B cell (primary cell): ENCODE measurements around the gene TNNI3K. TPM values are rescaled to one million over a fixed set of nuclear protein-coding genes. Genes with fewer than 3 reads are reported as not detected.

ENCODE experiments used
- ATAC-seq: fragments of 200-7000 bp; cut with Tn5 transposase; one replicate; pipeline ENCODE4 v1.10.0; 2021; ENCODE audit warnings: low read depth, mild to moderate bottlenecking, moderate number of reproducible peaks, moderate library complexity
- CTCF ChIA-PET: fragments of 350-600 bp; sonication (Branson Sonifier 250); formaldehyde crosslinking; loops from one replicate; lab custom pipeline; 2021; ENCODE audit warnings: antibody characterized with exemption, inconsistent platforms; lab: Charles Lee
- POLR2A ChIA-PET: fragments of 350-600 bp; sonication (Branson Sonifier 250); formaldehyde crosslinking; loops from one replicate; lab custom pipeline; 2021; ENCODE audit warnings: antibody characterized with exemption; lab: Charles Lee
- DNase-seq: peaks from one replicate; pipeline ENCODE4 v3.0.0; 2013
- H2AFZ ChIP-seq: 2 replicates; pipeline ENCODE4 v1.6.1; 2012; ENCODE audit warnings: mild to moderate bottlenecking, low read depth, low read length; ENCODE audit not compliant: insufficient read depth, poor library complexity, severe bottlenecking
- H3K27ac ChIP-seq, 2 donors: 1 replicate in 1 of 2; 2 replicates in 1 of 2; pipeline ENCODE4 v1.5.1; 2012 to 2013; ENCODE audit warnings: low read length in 2 of 2, mild to moderate bottlenecking in 2 of 2, moderate library complexity in 1 of 2
- H3K27me3 ChIP-seq, 4 experiments: fragments of 200-600 bp in 1 of 4; sonication (generic) in 1 of 4; replicated peaks in 1 of 4; 1 replicate in 2 of 4; 2 replicates in 2 of 4; pipeline versions ENCODE4 v1.6.1 to v1.7.0; 2013 to 2016; ENCODE audit warnings: low read length in 3 of 4, mild to moderate bottlenecking in 2 of 4, mixed read lengths in 1 of 4, moderate library complexity in 1 of 4; ENCODE audit not compliant: insufficient read depth in 4 of 4, control insufficient read depth in 3 of 4; ENCODE audit errors: control extremely low read depth in 1 of 4
- H3K36me3 ChIP-seq, 2 experiments: replicated peaks in 1 of 2; 1 replicate in 1 of 2; 2 replicates in 1 of 2; pipeline versions ENCODE4 v1.6.1 to v1.7.1; 2013; ENCODE audit warnings: low read length in 1 of 2; ENCODE audit not compliant: insufficient read depth in 2 of 2, control insufficient read depth in 1 of 2; ENCODE audit errors: control extremely low read depth in 1 of 2, extremely low read depth in 1 of 2
- H3K4me1 ChIP-seq, 2 donors: fragments of 200-600 bp in 1 of 2; sonication (generic) in 1 of 2; 1 replicate in 1 of 2; 2 replicates in 1 of 2; pipeline versions ENCODE4 v1.5.1 to v1.6.1; 2013 to 2017; ENCODE audit warnings: low read length in 2 of 2; ENCODE audit not compliant: control insufficient read depth in 2 of 2, insufficient read depth in 2 of 2
- H3K4me2 ChIP-seq: replicated peaks from 2 replicates; pipeline ENCODE3; 2012; ENCODE audit warnings: mild to moderate bottlenecking, low read depth, low read length; ENCODE audit not compliant: poor library complexity, severe bottlenecking
- H3K4me3 ChIP-seq, 5 experiments: fragments of 200-600 bp in 1 of 5; sonication (generic) in 1 of 5; 1 replicate in 3 of 5; 2 replicates in 2 of 5; pipeline versions ENCODE4 v1.5.1 to v1.7.0; 2011 to 2016; ENCODE audit warnings: low read length in 4 of 5, mild to moderate bottlenecking in 4 of 5, low read depth in 2 of 5, control low read depth in 1 of 5, moderate library complexity in 1 of 5; ENCODE audit not compliant: insufficient read depth in 1 of 5; ENCODE audit errors: control extremely low read depth in 1 of 5, extremely low read depth in 1 of 5
- H3K79me2 ChIP-seq: fragments of 200-600 bp; sonication (generic); one replicate; pipeline ENCODE4 v1.6.0; 2016; ENCODE audit warnings: low read length; ENCODE audit not compliant: control insufficient read depth, insufficient read depth
- H3K9ac ChIP-seq: fragments of 200-600 bp; sonication (generic); 2 replicates; pipeline ENCODE4 v1.6.1; 2017; ENCODE audit warnings: mild to moderate bottlenecking, low read length, moderate library complexity
- H3K9me3 ChIP-seq, 3 donors: one replicate each; pipeline versions ENCODE4 v1.6.1 to v1.7.1; 2013; ENCODE audit warnings: low read length in 2 of 3; ENCODE audit not compliant: control insufficient read depth in 2 of 3, insufficient read depth in 1 of 3; ENCODE audit errors: control extremely low read depth in 1 of 3
- H4K20me1 ChIP-seq: 2 replicates; pipeline ENCODE4 v1.6.0; 2012; ENCODE audit warnings: mild to moderate bottlenecking, low read length; ENCODE audit not compliant: insufficient read depth, control insufficient read depth, poor library complexity, severe bottlenecking
- H3K27ac Mint-ChIP-seq: one replicate; pipeline ENCODE4 v1.8.0; 2021; ENCODE audit warnings: mixed read lengths
- H3K27me3 Mint-ChIP-seq: one replicate; pipeline ENCODE4 v1.8.0; 2021; ENCODE audit warnings: mixed read lengths
- H3K4me1 Mint-ChIP-seq: one replicate; pipeline ENCODE4 v1.8.0; 2021; ENCODE audit warnings: mixed read lengths
- H3K4me3 Mint-ChIP-seq: one replicate; pipeline ENCODE4 v1.8.0; 2021; ENCODE audit warnings: mixed read lengths
- H3K9me3 Mint-ChIP-seq: one replicate; pipeline ENCODE4 v1.8.0; 2022; ENCODE audit warnings: mixed read lengths; ENCODE audit not compliant: insufficient read depth
- EZH2 ChIP-seq: IDR thresholded peaks from 2 replicates; pipeline ENCODE4 v1.6.1; 2012; ENCODE audit warnings: borderline replicate concordance, low read depth, mild to moderate bottlenecking, moderate library complexity, low read length; ENCODE audit not compliant: insufficient read depth, poor library complexity, severe bottlenecking
- WGBS: methylation state at CpG from one replicate; pipeline ENCODE4 v1.1.5; 2013; ENCODE audit warnings: missing lambda C conversion rate; ENCODE audit not compliant: insufficient coverage; 5-methylcytosine and 5-hydroxymethylcytosine counted together
- intact Hi-C: fragments of 100-400 bp; cut with micrococcal nuclease; formaldehyde crosslinking; loops from one replicate; pipeline ENCODE4 v1.10.0; 2022
- polyA plus RNA-seq: library from polyadenylated mRNA; depleted of rRNA; stranded (reverse); fragments of >200 nt; gene quantifications from 2 replicates; pipeline ENCODE4 v1.2.3, GENCODE V29; 2012
- total RNA-seq, 2 donors: library from RNA; stranded (reverse); fragments of 120-200 nt in 1 of 2; gene quantifications; 1 replicate in 1 of 2; 2 replicates in 1 of 2; pipeline versions ENCODE4 v1.2.3 to v1.2.4, GENCODE V29; 2013 to 2022
- TF ChIP-seq, protein P1 (sequence below): fragments of 200-600 bp; IDR thresholded peaks from one replicate; pipeline ENCODE4 v1.8.0; 2022; ENCODE audit warnings: antibody characterized with exemption, mild to moderate bottlenecking

TNNI3K gene
- total and polyA plus RNA-seq, 2 donors (not counting 1 experiment from before 2014, with no cell fraction given): 0.52 to 3.1 TPM

DNA sequence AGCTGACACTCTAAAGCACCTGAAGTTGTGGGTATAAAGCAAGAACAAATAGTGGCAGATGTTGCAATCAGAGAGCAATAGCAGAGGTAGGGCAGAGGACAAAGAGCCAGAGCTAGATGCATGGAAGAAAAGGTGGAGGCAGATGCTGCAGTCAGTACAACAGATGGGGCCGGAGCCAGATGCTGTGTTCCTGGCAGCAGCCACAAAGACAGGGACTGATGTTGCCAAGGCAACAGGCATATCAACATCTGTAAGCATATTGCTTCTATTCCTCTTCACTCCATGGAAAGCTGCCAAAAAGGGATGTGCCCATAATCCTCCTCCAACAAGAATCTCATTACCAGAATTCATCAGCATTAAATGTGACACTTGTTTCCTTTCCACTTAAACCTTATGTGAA lies 108.0 kb downstream of the TNNI3K start:
- H3K4me3 Mint-ChIP-seq: no peak overlapping the region
- Histone ChIP-seq H4K20me1 (no peaks in the 10 kb centered on the region), H3K9ac (no peak overlapping the region), H3K27me3 (no peaks in the 10 kb centered on the region), H3K4me3 (no peak overlapping the region), H3K4me1 (no peaks in the 10 kb centered on the region), H3K36me3 (no peaks in the 10 kb centered on the region), H3K27ac (no peak overlapping the region), H3K79me2 (no peaks in the 10 kb centered on the region), H3K4me2 (no peak overlapping the region), H3K9me3 (no peaks in the 10 kb centered on the region), H2AFZ (no peak overlapping the region)
- DNase-seq (no peak), ATAC-seq (no peak)
- no peaks in the 10 kb centered on the region for H3K27me3 Mint-ChIP-seq
- 100% methylated on average over 1 of the region's 1 CpG for WGBS
- TF ChIP-seq, protein P1, sequence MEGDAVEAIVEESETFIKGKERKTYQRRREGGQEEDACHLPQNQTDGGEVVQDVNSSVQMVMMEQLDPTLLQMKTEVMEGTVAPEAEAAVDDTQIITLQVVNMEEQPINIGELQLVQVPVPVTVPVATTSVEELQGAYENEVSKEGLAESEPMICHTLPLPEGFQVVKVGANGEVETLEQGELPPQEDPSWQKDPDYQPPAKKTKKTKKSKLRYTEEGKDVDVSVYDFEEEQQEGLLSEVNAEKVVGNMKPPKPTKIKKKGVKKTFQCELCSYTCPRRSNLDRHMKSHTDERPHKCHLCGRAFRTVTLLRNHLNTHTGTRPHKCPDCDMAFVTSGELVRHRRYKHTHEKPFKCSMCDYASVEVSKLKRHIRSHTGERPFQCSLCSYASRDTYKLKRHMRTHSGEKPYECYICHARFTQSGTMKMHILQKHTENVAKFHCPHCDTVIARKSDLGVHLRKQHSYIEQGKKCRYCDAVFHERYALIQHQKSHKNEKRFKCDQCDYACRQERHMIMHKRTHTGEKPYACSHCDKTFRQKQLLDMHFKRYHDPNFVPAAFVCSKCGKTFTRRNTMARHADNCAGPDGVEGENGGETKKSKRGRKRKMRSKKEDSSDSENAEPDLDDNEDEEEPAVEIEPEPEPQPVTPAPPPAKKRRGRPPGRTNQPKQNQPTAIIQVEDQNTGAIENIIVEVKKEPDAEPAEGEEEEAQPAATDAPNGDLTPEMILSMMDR: no peak
- no peak for TF ChIP-seq EZH2
- H3K27ac Mint-ChIP-seq: no peak overlapping the region
- no peaks in the 10 kb centered on the region for H3K9me3 Mint-ChIP-seq
- POLR2A ChIA-PET: no interaction called here
- intact Hi-C loops: no loop called here
- H3K4me1 Mint-ChIP-seq: no peaks in the 10 kb centered on the region
- CTCF ChIA-PET: no interaction called here

- H3K4me1 ChIP-seq: no peaks in the 10 kb centered on the region
- POLR2A ChIA-PET: no interaction called here
- no peak for DNase-seq
- H3K27ac ChIP-seq: no peak overlapping the region
- H3K9ac ChIP-seq: no peak overlapping the region
- no peak overlapping the region for H2AFZ ChIP-seq
- no peaks in the 10 kb centered on the region for H3K79me2 ChIP-seq
- CTCF ChIA-PET: no interaction called here
- H3K27me3 ChIP-seq: no peaks in the 10 kb centered on the region
- whole genome bisulfite sequencing: no CpG with 5 or more reads among the region's 1 CpG
- H3K27ac Mint-ChIP-seq: no peak overlapping the region
- no peaks in the 10 kb centered on the region for H4K20me1 ChIP-seq
- H3K27me3 Mint-ChIP-seq: no peaks in the 10 kb centered on the region
- H3K9me3 ChIP-seq: no peaks in the 10 kb centered on the region
- no peak overlapping the region for H3K4me3 Mint-ChIP-seq
- intact Hi-C loops: no loop called here
- no peaks in the 10 kb centered on the region for H3K36me3 ChIP-seq
- TF ChIP-seq, protein P1: no peak
- TF ChIP-seq EZH2: no peak
- no peaks in the 10 kb centered on the region for H3K4me1 Mint-ChIP-seq
- H3K4me2 ChIP-seq: no peak overlapping the region
- H3K4me3 ChIP-seq: no peak overlapping the region
- no peaks in the 10 kb centered on the region for H3K9me3 Mint-ChIP-seq
- no peak for ATAC-seq
Measured at GRCh38 chr1:74344387-74344786, 109.2 kb downstream of the TNNI3K start.
